K562 (cell line): Measurements from ENCODE around the gene TMEM273. TPM values are rescaled to one million over a fixed set of nuclear protein-coding genes. Genes with fewer than 3 reads are reported as not detected.

Experiments
- ATAC-seq: fragments of 200-7000 bp; cut with Tn5 transposase; 3 replicates; pipeline ENCODE4 v1.9.1; 2020; ENCODE audit warnings: moderate library complexity
- BruUV-seq: library from RNA; stranded (reverse); fragments of 400-500 nt; replicated peaks from 2 replicates; lab custom pipeline; 2021; lab: Mats Ljungman, UMichigan
- CTCF ChIA-PET: fragments of 300-600 bp; formaldehyde crosslinking; extraction: SDS; loops from one replicate; lab custom pipeline; 2021; ENCODE audit warnings: low intra/inter-chr PET ratio; lab: Yijun Ruan, JAX
- POLR2A ChIA-PET: fragments of 300-600, 350-650 bp; sonication (Branson Sonifier 250); formaldehyde crosslinking; extraction: SDS; loops from one replicate; lab custom pipeline; 2021; ENCODE audit warnings: antibody characterized with exemption, inconsistent platforms; lab: Yijun Ruan, JAX
- DNase-seq, 4 experiments: peaks; one replicate each; pipeline versions ENCODE4 v3.0.0 to v3.0.0-alpha.2; 2011 to 2018; ENCODE audit warnings: low spot score in 3 of 4, mixed read lengths in 3 of 4; ENCODE audit errors: extremely low read depth in 1 of 4
- FAIRE-seq: peaks from 2 replicates; lab custom pipeline; 2011; peaks lifted over from hg19 to GRCh38; lab: Jason Lieb, UNC
- H2AFZ ChIP-seq: 2 replicates; pipeline ENCODE4 v1.6.0; 2011; ENCODE audit warnings: low read depth, low read length, control low read depth, inconsistent platforms
- H3K27ac ChIP-seq: fragments of 200-600 bp; 3 replicates; pipeline ENCODE4 v1.8.0; 2011; ENCODE audit warnings: low read depth, mild to moderate bottlenecking, control low read depth, inconsistent platforms, low read length, moderate library complexity, mixed read lengths; ENCODE audit errors: extremely low read depth
- H3K27me3 ChIP-seq, 2 experiments: fragments of 300-600 bp in 1 of 2; 2 replicates in 1 of 2; 3 replicates in 1 of 2; pipeline versions ENCODE4 v1.6.0 to v1.8.0; 2011; ENCODE audit warnings: inconsistent platforms in 2 of 2, low read length in 2 of 2, mild to moderate bottlenecking in 1 of 2, mixed read lengths in 1 of 2, moderate library complexity in 1 of 2; ENCODE audit not compliant: control insufficient read depth in 2 of 2, insufficient read depth in 2 of 2
- H3K36me3 ChIP-seq: fragments of 300-600 bp; 3 replicates; pipeline ENCODE4 v1.8.0; 2011; ENCODE audit warnings: mild to moderate bottlenecking, low read length, inconsistent platforms; ENCODE audit not compliant: control insufficient read depth, insufficient read depth
- H3K4me1 ChIP-seq, 2 experiments: fragments of 200-600 bp in 1 of 2; replicated peaks in 1 of 2; 2 replicates in 1 of 2; 3 replicates in 1 of 2; pipeline versions ENCODE4 v1.5.1 to v1.8.0; 2011; ENCODE audit warnings: inconsistent platforms in 2 of 2, low read length in 2 of 2, mild to moderate bottlenecking in 1 of 2, mixed read lengths in 1 of 2, moderate library complexity in 1 of 2; ENCODE audit not compliant: control insufficient read depth in 2 of 2, insufficient read depth in 2 of 2
- H3K4me2 ChIP-seq: 2 replicates; pipeline ENCODE4 v1.6.1; 2011; ENCODE audit warnings: low read length, control low read depth, inconsistent platforms, mixed read lengths; ENCODE audit not compliant: insufficient read depth
- H3K4me3 ChIP-seq: fragments of 200-600 bp; sonication (generic), shearing (Covaris generic); 2 replicates; pipeline ENCODE4 v1.5.1; 2016; ENCODE audit warnings: control low read depth, inconsistent platforms
- H3K79me2 ChIP-seq: fragments of 200-600 bp; 3 replicates; pipeline ENCODE4 v1.8.0; 2011; ENCODE audit warnings: low read length, inconsistent platforms; ENCODE audit not compliant: control insufficient read depth, insufficient read depth
- H3K9ac ChIP-seq, 2 experiments: 2 replicates each; pipeline versions ENCODE4 v1.6.0 to v1.6.1; 2011; ENCODE audit warnings: low read depth in 2 of 2, low read length in 2 of 2, control low read depth in 1 of 2, inconsistent platforms in 1 of 2, mild to moderate bottlenecking in 1 of 2, mixed read lengths in 1 of 2; ENCODE audit not compliant: insufficient read depth in 1 of 2
- H3K9me1 ChIP-seq: one replicate; pipeline ENCODE4 v1.6.0; 2011; ENCODE audit warnings: inconsistent platforms, mild to moderate bottlenecking, low read length, moderate library complexity; ENCODE audit not compliant: control insufficient read depth, insufficient read depth
- H3K9me3 ChIP-seq: replicated peaks from 2 replicates; pipeline ENCODE4 v1.5.1; 2011; ENCODE audit warnings: low read depth, low read length, inconsistent platforms; ENCODE audit not compliant: control insufficient read depth, insufficient read depth
- H4K20me1 ChIP-seq: replicated peaks from 2 replicates; pipeline ENCODE4 v1.6.1; 2011; ENCODE audit warnings: low read length, inconsistent platforms, mixed read lengths; ENCODE audit not compliant: control insufficient read depth, insufficient read depth
- ARID1B ChIP-seq: fragments of 450-650 bp; IDR thresholded peaks from 2 replicates; pipeline ENCODE4 v1.6.1; 2016; ENCODE audit warnings: antibody characterized with exemption, mild to moderate bottlenecking, inconsistent platforms
- ATF2 ChIP-seq: sonication (generic); formaldehyde crosslinking; IDR thresholded peaks from 2 replicates; pipeline ENCODE4 v1.8.1; 2022; ENCODE audit warnings: missing genetic modification reagents
- BMI1 ChIP-seq: fragments of 150-350 bp; IDR thresholded peaks from 2 replicates; pipeline ENCODE4 v1.6.1; 2014; ENCODE audit warnings: low read length
- CREM ChIP-seq: IDR thresholded peaks from 2 replicates; pipeline ENCODE4 v1.6.1; 2014; ENCODE audit warnings: antibody characterized with exemption, low read depth
- CTCFL ChIP-seq: IDR thresholded peaks from 2 replicates; pipeline ENCODE4 v1.6.1; 2011; ENCODE audit warnings: borderline replicate concordance, low read depth, mild to moderate bottlenecking, moderate library complexity, low read length; ENCODE audit not compliant: insufficient read depth, poor library complexity, severe bottlenecking
- FOS ChIP-seq: IDR thresholded peaks from 3 replicates; pipeline ENCODE4 v1.6.1; 2011; ENCODE audit not compliant: insufficient read length; ENCODE audit errors: extremely low read depth
- FOSL1 ChIP-seq: fragments of 200-800 bp; sonication (Bioruptor generic); conservative IDR thresholded peaks from 2 replicates; pipeline ENCODE4 v1.6.1; 2016; ENCODE audit warnings: missing genetic modification characterization, missing compliant biosample characterization
- GTF2B ChIP-seq: IDR thresholded peaks from 2 replicates; pipeline ENCODE4 v1.6.1; 2011; ENCODE audit not compliant: insufficient read length; ENCODE audit errors: extremely low read depth
- HMBOX1 ChIP-seq: sonication (generic); IDR thresholded peaks from 2 replicates; pipeline ENCODE4 v1.6.1; 2016
- JUN ChIP-seq, 2 experiments: sonication (generic) in 1 of 2; formaldehyde crosslinking in 1 of 2; IDR thresholded peaks; 2 replicates each; pipeline versions ENCODE4 v1.6.1 to v1.8.0; 2012 to 2022; ENCODE audit warnings: borderline replicate concordance in 2 of 2, mild to moderate bottlenecking in 2 of 2, improper control_type of control experiment in 1 of 2, low read depth in 1 of 2, low read length in 1 of 2, missing genetic modification reagents in 1 of 2
- KLF16 ChIP-seq: IDR thresholded peaks from 2 replicates; pipeline ENCODE4 v1.6.1; 2016; ENCODE audit warnings: antibody characterized with exemption
- NELFE ChIP-seq: IDR thresholded peaks from 2 replicates; pipeline ENCODE4 v1.6.1; 2011; ENCODE audit warnings: mild to moderate bottlenecking; ENCODE audit not compliant: insufficient read depth, insufficient read length
- SAP30 ChIP-seq: fragments of 200-600 bp; sonication (generic); IDR thresholded peaks from 2 replicates; pipeline ENCODE4 v1.6.1; 2012; ENCODE audit warnings: borderline replicate concordance, low read depth, mild to moderate bottlenecking, moderate library complexity, low read length, control low read depth, inconsistent platforms; ENCODE audit not compliant: insufficient read depth, poor library complexity, severe bottlenecking
- SMARCA4 ChIP-seq: fragments of 450-650 bp; IDR thresholded peaks from 2 replicates; pipeline ENCODE4 v1.6.1; 2016
- SMARCE1 ChIP-seq: fragments of 450-650 bp; IDR thresholded peaks from 2 replicates; pipeline ENCODE4 v1.7.1; 2016; ENCODE audit warnings: mild to moderate bottlenecking
- TAL1 ChIP-seq: fragments of 450-650 bp; IDR thresholded peaks from 2 replicates; pipeline ENCODE4 v1.6.1; 2016; ENCODE audit warnings: mild to moderate bottlenecking
- ZNF75A ChIP-seq: fragments of 450-650 bp; formaldehyde crosslinking; IDR thresholded peaks from 2 replicates; pipeline ENCODE4 v1.4.0; 2020; ENCODE audit warnings: mild to moderate bottlenecking
- WGBS: fragments of 100-300 bp; shearing (Covaris generic); methylation state at CpG from one replicate; pipeline ENCODE4 v1.1.6; 2016; ENCODE audit warnings: low coverage, mixed read lengths; ENCODE audit not compliant: insufficient coverage; ENCODE audit errors: missing lambda C conversion rate; 5-methylcytosine and 5-hydroxymethylcytosine counted together
- in situ Hi-C: fragments of 300-500 bp; cut with MboI; formaldehyde crosslinking; loops from 4 replicates; pipeline ENCODE4 v1.15.0; 2018; ENCODE audit warnings: inconsistent platforms, mixed read lengths
- intact Hi-C: fragments of 100-400 bp; cut with micrococcal nuclease; formaldehyde crosslinking; loops from 2 replicates; pipeline ENCODE4 v1.14.2; 2022
- polyA plus RNA-seq, 8 experiments: library from polyadenylated mRNA; depleted of rRNA in 4 of 8; stranded (reverse) in 5 of 8; unstranded in 3 of 8; fragments of >200 nt; fragmentation: Nextera tagmentation in 2 of 8; fragmentation: Illumina TruSeq in 1 of 8; extraction: Ambion mirVana in 2 of 8; extraction: Trizol in 1 of 8; gene quantifications; 2 replicates each; pipeline versions ENCODE4 v1.2.1 to v1.2.3, GENCODE V29; 2011 to 2014; ENCODE audit warnings: inconsistent platforms in 1 of 8, missing spikeins in 1 of 8
- total RNA-seq, 7 experiments: library from RNA; depleted of rRNA in 6 of 7; stranded (reverse); fragments of >200 nt in 6 of 7; fragmentation: Illumina TruSeq in 2 of 7; extraction: Trizol in 2 of 7; gene quantifications; 2 replicates each; pipeline versions ENCODE4 v1.2.1 to v1.2.3, GENCODE V29; 2011 to 2021; ENCODE audit warnings: low replicate concordance in 1 of 7

TMEM273 gene
- total and polyA plus RNA-seq, 9 of the 15 experiments (the other 6 are each of a cell fraction or from before 2014, with no cell fraction given), result 39.2 to 131 (median 95.6) TPM

GRCh38 chr10:49139846-49140195 is 48.4 kb downstream of the TMEM273 start:
- DNase-seq (peak in 1 of 4 experiments; percentile 38), ATAC-seq (peak; percentile 14; the same call in 2 of the 3 replicates), FAIRE-seq (peak; percentile 61)
- Histone ChIP-seq H3K36me3 (no peaks in the 10 kb centered on the region), H3K9me1 (no peaks in the 10 kb centered on the region), H3K4me2 (no peak overlapping the region), H3K4me3 (no peak overlapping the region), H3K27me3 (no peaks in the 10 kb centered on the region), H3K4me1 (peaks cover 0 to 3% of the 10 kb centered on the region in 2 experiments; a peak in 2 of 5 replicates), H2AFZ (peak overlapping the region; percentile 36; the same call in 1 of the 2 replicates), H3K9ac (peak overlapping the region in 1 of 2 experiments; percentile 64; a peak in 1 of 4 replicates), H3K27ac (no peak overlapping the region), H4K20me1 (no peaks in the 10 kb centered on the region), H3K9me3 (peaks cover 5% of the 10 kb centered on the region; the same call in 1 of the 2 replicates), H3K79me2 (no peaks in the 10 kb centered on the region)
- intact Hi-C loops, result no loop called here
- BruUV-seq, result no TSS peak
- POLR2A ChIA-PET, result interaction anchor here (0.6 to 2.4 kb wide), 6 partner anchors 9 to 45 kb away, joined by 3 to 12 read pairs (median 6); no protein-coding TSS in a partner anchor
- in situ Hi-C loops, result no loop called here
- CTCF ChIA-PET, result no interaction called here
- WGBS, result 15% methylated on average over 4 of the region's 4 CpGs
- TF ChIP-seq CREM, result peak; percentile 64
- TF ChIP-seq JUN (IDR thresholded peaks at IDR 0.05; ENCODE audit: borderline replicate concordance, low read depth, low read length), result peak; percentile 79
- no peak for TF ChIP-seq JUN (CRISPR knock-in tag; IDR thresholded peaks at IDR 0.05; ENCODE audit: borderline replicate concordance)
- no peak for TF ChIP-seq SAP30
- TF ChIP-seq BMI1, result no peak
- peak; percentile 33; the same call in 1 of the 2 replicates for TF ChIP-seq ARID1B
- TF ChIP-seq ZNF75A, result no peak
- TF ChIP-seq KLF16, result no peak
- no peak for TF ChIP-seq TAL1
- TF ChIP-seq SMARCA4, result peak; percentile 41; the same call in 1 of the 2 replicates
- no peak for TF ChIP-seq HMBOX1
- TF ChIP-seq FOSL1 (tag), result peak; percentile 91
- TF ChIP-seq SMARCE1, result 0 out of 2 replicates have a peak, but pooled peaks have one; percentile 28
- no peak for TF ChIP-seq GTF2B
- TF ChIP-seq CTCFL, result no peak
- TF ChIP-seq ATF2 (CRISPR knock-in tag), result no peak
- no peak for TF ChIP-seq NELFE
- peak; percentile 14 for TF ChIP-seq FOS
